Spleen (tissue), 11 donors: ENCODE results near the gene ZDHHC5. TPM values are rescaled to one million over a fixed set of nuclear protein-coding genes. Genes with fewer than 3 reads are reported as not detected.

ENCODE experiments used
- DNase-seq: peaks from one replicate; pipeline ENCODE4 v3.0.0-alpha.2; 2020
- H3K27ac ChIP-seq, 8 donors: fragments of 200-600 bp; sonication (generic) in 7 of 8; 1 replicate in 4 of 8; 2 replicates in 4 of 8; pipeline versions ENCODE4 v1.5.0 to v1.8.0; 2016 to 2021; ENCODE audit warnings: inconsistent platforms in 4 of 8, mild to moderate bottlenecking in 4 of 8, moderate library complexity in 1 of 8
- H3K27me3 ChIP-seq, 7 donors: fragments of 200-600 bp; sonication (generic) in 6 of 7; replicated peaks in 1 of 7; 1 replicate in 4 of 7; 2 replicates in 3 of 7; pipeline versions ENCODE4 v1.5.0 to v1.8.0; 2016 to 2021; ENCODE audit warnings: inconsistent platforms in 3 of 7, mild to moderate bottlenecking in 1 of 7
- H3K36me3 ChIP-seq, 6 donors: fragments of 200-600 bp; sonication (generic) in 5 of 6; 1 replicate in 4 of 6; 2 replicates in 2 of 6; pipeline versions ENCODE4 v1.5.0 to v1.8.0; 2016 to 2021; ENCODE audit warnings: inconsistent platforms in 2 of 6
- H3K4me1 ChIP-seq, 6 donors: fragments of 200-600 bp; sonication (generic) in 5 of 6; 1 replicate in 3 of 6; 2 replicates in 3 of 6; pipeline versions ENCODE4 v1.5.0 to v1.8.0; 2016 to 2021; ENCODE audit warnings: inconsistent platforms in 3 of 6
- H3K4me3 ChIP-seq, 8 donors: fragments of 200-600 bp; sonication (generic) in 7 of 8; 1 replicate in 4 of 8; 2 replicates in 4 of 8; pipeline versions ENCODE4 v1.5.0 to v1.8.0; 2016 to 2021; ENCODE audit warnings: inconsistent platforms in 4 of 8, mild to moderate bottlenecking in 4 of 8, moderate library complexity in 2 of 8
- H3K9me3 ChIP-seq, 8 donors: fragments of 200-600 bp; sonication (generic) in 7 of 8; 1 replicate in 4 of 8; 2 replicates in 4 of 8; pipeline versions ENCODE4 v1.5.0 to v1.8.0; 2016 to 2021; ENCODE audit warnings: inconsistent platforms in 4 of 8
- POLR2A ChIP-seq, 3 donors: fragments of 450-650 bp; IDR thresholded peaks; one replicate each; pipeline ENCODE4 v1.5.1; 2017; ENCODE audit warnings: antibody characterized with exemption in 3 of 3, mild to moderate bottlenecking in 1 of 3
- POLR2AphosphoS5 ChIP-seq, 3 donors: sonication (generic); formaldehyde crosslinking; IDR thresholded peaks; one replicate each; pipeline ENCODE4 v1.5.1; 2017; ENCODE audit warnings: antibody characterized with exemption in 3 of 3
- WGBS, 5 donors: extraction: QIAGEN DNeasy Blood & Tissue Kit in 3 of 5; methylation state at CpG; one replicate each; pipeline versions ENCODE4 v1.1.5 to v1.1.7; 2013 to 2018; 5-methylcytosine and 5-hydroxymethylcytosine counted together
- intact Hi-C: fragments of 100-400 bp; cut with DNase I; formaldehyde crosslinking; loops from one replicate; pipeline ENCODE4 v1.15.0; 2023; ENCODE audit warnings: low total_unique reads
- polyA plus RNA-seq, 3 donors: library from polyadenylated mRNA; stranded (reverse); fragments of 200-250 nt; gene quantifications; one replicate each; pipeline ENCODE4 v1.2.1, GENCODE V29; 2013
- total RNA-seq, 7 donors: library from RNA; depleted of rRNA in 3 of 7; stranded (reverse); fragments of >200 nt in 3 of 7; fragmentation: NEBNext Ultra II Directional in 4 of 7; extraction: Animal tissue kit (Norgen Biotek cat#: 25700) in 4 of 7; gene quantifications; one replicate each; pipeline versions ENCODE4 v1.1.0 to v1.2.1, GENCODE V29; 2016 to 2021
- TF ChIP-seq, protein P1 (sequence below), 11 experiments: fragments of 200-600 bp in 7 of 11; fragments of 450-650 bp in 4 of 11; sonication (generic) in 4 of 11; IDR thresholded peaks in 8 of 11; conservative IDR thresholded peaks in 3 of 11; 1 replicate in 7 of 11; 2 replicates in 4 of 11; pipeline versions ENCODE4 v1.4.0 to v1.8.0; 2016 to 2021; ENCODE audit warnings: antibody characterized with exemption in 11 of 11, inconsistent platforms in 4 of 11, mild to moderate bottlenecking in 1 of 11
- donor health status: healthy with polysubstance abuse.
- donor health status: DM: no; HTN: no; CAD: no; lungs with moderate emphysema.
- donor health status: DM: no; HTN: no; CAD: no.
- donor health status: Bipolar disorder and iron deficiency.
- donor health status: healthy.
- donor health status: DM: no; HTN: no; CAD: no.
- donor health status: DM: yes; HTN: yes; CAD: no.

ZDHHC5 gene
- total and polyA plus RNA-seq, 10 donors: 14.0 to 58.0 (median 48.8) TPM

GRCh38 chr11:57647960-57648800 is 19.7 kb upstream of the ZDHHC5 start:
- Histone ChIP-seq H3K27ac (peak overlapping the region in 1 of 8 donors; percentile 48), H3K9me3 (no peaks in the 10 kb centered on the region), H3K4me3 (peak overlapping the region in 4 of 8 donors; percentile 24 to 65 (median 34)), H3K27me3 (peaks cover 0 to 66% (median 31%) of the 10 kb centered on the region in 7 donors), H3K4me1 (peaks cover 19 to 77% (median 56%) of the 10 kb centered on the region in 6 donors), H3K36me3 (no peaks in the 10 kb centered on the region)
- no peak for DNase-seq
- intact Hi-C loops: loop anchor here (10.0 kb wide), 1 partner anchor 303 kb away; no protein-coding TSS in a partner anchor
- TF ChIP-seq POLR2AphosphoS5 (IDR thresholded peaks at IDR 0.05) (no peak), POLR2A (IDR thresholded peaks at IDR 0.05) (no peak)
- TF ChIP-seq, protein P1, sequence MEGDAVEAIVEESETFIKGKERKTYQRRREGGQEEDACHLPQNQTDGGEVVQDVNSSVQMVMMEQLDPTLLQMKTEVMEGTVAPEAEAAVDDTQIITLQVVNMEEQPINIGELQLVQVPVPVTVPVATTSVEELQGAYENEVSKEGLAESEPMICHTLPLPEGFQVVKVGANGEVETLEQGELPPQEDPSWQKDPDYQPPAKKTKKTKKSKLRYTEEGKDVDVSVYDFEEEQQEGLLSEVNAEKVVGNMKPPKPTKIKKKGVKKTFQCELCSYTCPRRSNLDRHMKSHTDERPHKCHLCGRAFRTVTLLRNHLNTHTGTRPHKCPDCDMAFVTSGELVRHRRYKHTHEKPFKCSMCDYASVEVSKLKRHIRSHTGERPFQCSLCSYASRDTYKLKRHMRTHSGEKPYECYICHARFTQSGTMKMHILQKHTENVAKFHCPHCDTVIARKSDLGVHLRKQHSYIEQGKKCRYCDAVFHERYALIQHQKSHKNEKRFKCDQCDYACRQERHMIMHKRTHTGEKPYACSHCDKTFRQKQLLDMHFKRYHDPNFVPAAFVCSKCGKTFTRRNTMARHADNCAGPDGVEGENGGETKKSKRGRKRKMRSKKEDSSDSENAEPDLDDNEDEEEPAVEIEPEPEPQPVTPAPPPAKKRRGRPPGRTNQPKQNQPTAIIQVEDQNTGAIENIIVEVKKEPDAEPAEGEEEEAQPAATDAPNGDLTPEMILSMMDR (IDR thresholded peaks at IDR 0.05 in 8 of 11, conservative IDR thresholded peaks at IDR 0.05 in 3 of 11): no peak
- WGBS, 5 donors: 9 to 16% (median 9%) methylated on average over 11 to 13 of the region's 13 CpGs

- Histone ChIP-seq H3K27ac (peak overlapping the region in 2 of 8 donors; percentile 48 to 62), H3K9me3 (no peaks in the 10 kb centered on the region), H3K4me3 (peak overlapping the region in 7 of 8 donors; percentile 6 to 65 (median 27)), H3K36me3 (no peaks in the 10 kb centered on the region), H3K27me3 (peaks cover 0 to 65% (median 31%) of the 10 kb centered on the region in 7 donors), H3K4me1 (peaks cover 19 to 84% (median 56%) of the 10 kb centered on the region in 6 donors)
- no peak for DNase-seq
- TF ChIP-seq POLR2A (IDR thresholded peaks at IDR 0.05) (no peak), POLR2AphosphoS5 (IDR thresholded peaks at IDR 0.05) (no peak)
- TF ChIP-seq, protein P1 (IDR thresholded peaks at IDR 0.05 in 8 of 11, conservative IDR thresholded peaks at IDR 0.05 in 3 of 11): no peak
- intact Hi-C loops: loop anchor here (10.0 kb wide), 1 partner anchor 304 kb away; no protein-coding TSS in a partner anchor
- 2 to 4% (median 3%) methylated on average over 23 of the region's 23 CpGs for WGBS, 5 donors
Observed at GRCh38 chr11:57648801-57649735, 18.8 kb upstream of the ZDHHC5 start.

GRCh38 chr11:57649826-57650738 is 17.8 kb upstream of the ZDHHC5 start, which contains the start of gene YPEL4:
YPEL4 (minus strand) TSS chr11:57649912; CDS start chr11:57647107, 2,805 bp downstream.
- intact Hi-C loops: loop anchor here (10.0 kb wide), 1 partner anchor 305 kb away; no protein-coding TSS in a partner anchor
- peaks cover 19 to 74% (median 48%) of the 10 kb centered on the region in 6 donors for H3K4me1 ChIP-seq
- H3K4me3 ChIP-seq: peak within 1 kb of the TSS in 7 of 8 donors; percentile 6 to 65 (median 27)
- peaks cover 0 to 57% (median 31%) of the 10 kb centered on the region in 7 donors for H3K27me3 ChIP-seq
- H3K27ac ChIP-seq: peak within 1 kb of the TSS in 2 of 8 donors; percentile 48 to 62
- peak; percentile 81 for DNase-seq
- H3K36me3 ChIP-seq: no peaks in the 10 kb centered on the region
- TF ChIP-seq POLR2AphosphoS5 (IDR thresholded peaks at IDR 0.05): peak in 2 of 3 donors; percentile 18 to 34
- TF ChIP-seq, protein P1 (IDR thresholded peaks at IDR 0.05 in 8 of 11, conservative IDR thresholded peaks at IDR 0.05 in 3 of 11): no peak
- WGBS, 5 donors: 20 to 23% (median 23%) methylated on average over 13 to 15 of the region's 15 CpGs
- H3K9me3 ChIP-seq: no peaks in the 10 kb centered on the region
